HEK293 (cell line): ENCODE measurements around the gene DENND10.
A peak's percentile ranks its signal among the peaks of the same experiment; 100 is the strongest.

Experiments
- CTCF ChIA-PET: fragments of 350-600 bp; formaldehyde crosslinking; extraction: SDS; loops from one replicate; lab custom pipeline; 2021; ENCODE audit warnings: antibody characterized with exemption; lab: Yijun Ruan, JAX
- POLR2A ChIA-PET: fragments of 300-600 bp; formaldehyde crosslinking; extraction: SDS; loops from one replicate; lab custom pipeline; 2020; ENCODE audit warnings: antibody characterized with exemption, inconsistent platforms; lab: Yijun Ruan, JAX
- H3K27ac ChIP-seq: fragments of 200-500 bp; sonication (Bioruptor generic); 2 replicates; pipeline ENCODE4 v1.5.1; 2014; ENCODE audit warnings: low read depth, low read length, control low read depth, inconsistent platforms; ENCODE audit errors: extremely low read depth
- H3K36me3 ChIP-seq, 2 experiments: fragments of 200-500 bp in 1 of 2; sonication (Bioruptor generic) in 1 of 2; 1 replicate in 1 of 2; 2 replicates in 1 of 2; pipeline ENCODE4 v1.5.1; 2014 to 2017; ENCODE audit warnings: inconsistent platforms in 2 of 2, low read length in 2 of 2; ENCODE audit not compliant: control insufficient read depth in 2 of 2, insufficient read depth in 1 of 2
- H3K4me1 ChIP-seq: fragments of 200-500 bp; sonication (Bioruptor generic); 2 replicates; pipeline ENCODE4 v1.5.1; 2014; ENCODE audit warnings: mild to moderate bottlenecking, low read length, inconsistent platforms; ENCODE audit not compliant: control insufficient read depth, insufficient read depth
- H3K4me3 ChIP-seq: 2 replicates; pipeline ENCODE4 v1.5.1; 2011; ENCODE audit warnings: low read depth, mild to moderate bottlenecking, control low read depth, low read length, moderate library complexity
- H3K9me3 ChIP-seq: fragments of 200-500 bp; sonication (Bioruptor generic); 2 replicates; pipeline ENCODE4 v1.5.1; 2014; ENCODE audit warnings: low read depth, low read length, inconsistent platforms; ENCODE audit not compliant: control insufficient read depth, insufficient read depth
- EGR2 ChIP-seq: fragments of 450-650 bp; formaldehyde crosslinking; IDR thresholded peaks from 2 replicates; pipeline ENCODE4 v1.5.1; 2016; ENCODE audit warnings: low read depth, missing biosample characterization, missing genetic modification characterization
- FEZF1 ChIP-seq: fragments of 450-650 bp; formaldehyde crosslinking; IDR thresholded peaks from 2 replicates; pipeline ENCODE4 v1.5.1; 2016; ENCODE audit warnings: missing biosample characterization, missing genetic modification characterization
- IKZF3 ChIP-seq: fragments of 450-650 bp; IDR thresholded peaks from 2 replicates; pipeline ENCODE4 v1.5.0; 2018; ENCODE audit warnings: missing biosample characterization, mild to moderate bottlenecking, missing genetic modification characterization, moderate library complexity
- KLF9 ChIP-seq: fragments of 450-650 bp; formaldehyde crosslinking; IDR thresholded peaks from 2 replicates; pipeline ENCODE4 v1.5.1; 2016; ENCODE audit warnings: missing biosample characterization, missing genetic modification characterization, low read depth
- REPIN1 ChIP-seq: fragments of 450-650 bp; formaldehyde crosslinking; IDR thresholded peaks from 2 replicates; pipeline ENCODE4 v1.5.1; 2017; ENCODE audit warnings: missing biosample characterization, missing genetic modification characterization, low read depth
- SETDB1 ChIP-seq: IDR thresholded peaks from one replicate; pipeline ENCODE4 v1.6.1; 2017; ENCODE audit warnings: mild to moderate bottlenecking, low read length, moderate library complexity, mixed read lengths; ENCODE audit not compliant: insufficient read length
- SP7 ChIP-seq: fragments of 450-650 bp; formaldehyde crosslinking; IDR thresholded peaks from 2 replicates; pipeline ENCODE4 v1.5.1; 2016; ENCODE audit warnings: missing biosample characterization, missing genetic modification characterization
- WT1 ChIP-seq: fragments of 450-650 bp; formaldehyde crosslinking; IDR thresholded peaks from 2 replicates; pipeline ENCODE4 v1.5.1; 2016; ENCODE audit warnings: missing biosample characterization, missing genetic modification characterization
- ZBTB1 ChIP-seq: fragments of 450-650 bp; formaldehyde crosslinking; IDR thresholded peaks from 2 replicates; pipeline ENCODE4 v1.5.1; 2016; ENCODE audit warnings: missing biosample characterization, missing genetic modification characterization
- ZFP37 ChIP-seq: fragments of 450-650 bp; formaldehyde crosslinking; IDR thresholded peaks from 2 replicates; pipeline ENCODE4 v1.5.1; 2016; ENCODE audit warnings: missing biosample characterization, missing genetic modification characterization
- ZFP69B ChIP-seq: fragments of 450-650 bp; formaldehyde crosslinking; IDR thresholded peaks from 2 replicates; pipeline ENCODE4 v1.5.1; 2016; ENCODE audit warnings: missing biosample characterization, missing genetic modification characterization
- ZNF211 ChIP-seq: fragments of 450-650 bp; formaldehyde crosslinking; IDR thresholded peaks from 2 replicates; pipeline ENCODE4 v1.5.1; 2016; ENCODE audit warnings: low read depth, missing biosample characterization, missing genetic modification characterization
- ZNF266 ChIP-seq: fragments of 450-650 bp; formaldehyde crosslinking; IDR thresholded peaks from 2 replicates; pipeline ENCODE4 v1.5.1; 2016; ENCODE audit warnings: missing biosample characterization, missing genetic modification characterization, low read depth
- ZNF292 ChIP-seq: fragments of 450-650 bp; formaldehyde crosslinking; IDR thresholded peaks from 2 replicates; pipeline ENCODE4 v1.5.1; 2016; ENCODE audit warnings: low read depth, missing biosample characterization, missing genetic modification characterization, borderline replicate concordance
- ZNF335 ChIP-seq: fragments of 450-650 bp; formaldehyde crosslinking; conservative IDR thresholded peaks from 2 replicates; pipeline ENCODE4 v1.5.1; 2016; ENCODE audit warnings: missing biosample characterization, missing genetic modification characterization
- ZNF544 ChIP-seq: fragments of 450-650 bp; formaldehyde crosslinking; IDR thresholded peaks from 2 replicates; pipeline ENCODE4 v1.5.0; 2017; ENCODE audit warnings: missing biosample characterization, missing genetic modification characterization
- ZNF548 ChIP-seq: fragments of 450-650 bp; formaldehyde crosslinking; IDR thresholded peaks from 2 replicates; pipeline ENCODE4 v1.5.1; 2016; ENCODE audit warnings: missing biosample characterization, missing genetic modification characterization
- ZNF654 ChIP-seq: fragments of 450-650 bp; formaldehyde crosslinking; IDR thresholded peaks from 2 replicates; pipeline ENCODE4 v1.5.1; 2016; ENCODE audit warnings: low read depth, missing biosample characterization, missing genetic modification characterization
- ZSCAN16 ChIP-seq: fragments of 450-650 bp; formaldehyde crosslinking; IDR thresholded peaks from 2 replicates; pipeline ENCODE4 v1.5.1; 2016; ENCODE audit warnings: missing biosample characterization, missing genetic modification characterization
- TF ChIP-seq, protein P1 (sequence below): fragments of 450-650 bp; formaldehyde crosslinking; IDR thresholded peaks from 2 replicates; pipeline ENCODE4 v1.5.1; 2016; ENCODE audit warnings: missing biosample characterization, missing genetic modification characterization
- TF ChIP-seq, protein P2 (sequence below): fragments of 450-650 bp; formaldehyde crosslinking; IDR thresholded peaks from 2 replicates; pipeline ENCODE4 v1.5.1; 2016; ENCODE audit warnings: missing biosample characterization, missing genetic modification characterization

DENND10 gene

DNA sequence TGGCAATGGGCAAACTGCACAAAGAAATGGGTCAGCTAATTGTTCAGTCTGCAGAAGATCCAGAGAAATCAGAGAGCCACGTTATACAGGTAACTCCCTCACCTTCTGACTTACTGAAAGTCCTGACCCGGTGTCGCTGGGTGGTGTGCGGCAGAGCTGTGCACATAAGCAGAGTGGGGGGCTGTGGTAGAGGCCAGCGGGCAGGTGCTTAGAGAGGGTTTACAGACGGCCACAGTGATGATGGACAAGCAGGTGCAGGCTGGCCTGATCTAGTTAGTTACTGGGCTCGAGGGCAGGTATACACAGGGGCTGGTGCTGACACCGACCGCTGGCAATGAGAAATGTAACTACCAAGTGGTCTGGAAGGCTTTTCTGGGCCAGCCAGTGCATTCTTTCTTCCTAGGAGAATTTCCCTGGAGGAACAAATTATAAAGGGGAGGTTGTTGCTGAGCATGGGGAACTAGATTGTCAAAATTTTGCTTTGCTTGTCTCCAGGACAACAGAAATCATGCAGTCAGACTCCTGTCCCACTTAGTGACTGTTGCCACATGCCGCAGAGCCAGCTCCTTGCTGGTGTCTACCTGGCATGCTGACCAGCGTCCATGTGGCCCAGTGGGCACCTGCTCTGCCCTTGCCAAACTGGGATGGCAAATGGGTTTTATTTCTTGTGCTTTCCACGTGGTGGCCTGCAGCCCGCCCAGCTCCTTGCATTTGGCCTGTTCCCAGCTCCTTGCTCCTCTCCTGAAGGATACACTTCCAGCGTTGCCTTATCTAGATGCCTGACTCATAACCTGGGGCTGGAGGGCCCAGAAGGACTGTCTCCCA, 28.8 kb downstream of the DENND10 start:
- no peak for TF ChIP-seq ZNF211 (tag by site-specific recombination)
- no peak for TF ChIP-seq ZFP37
- no peak for TF ChIP-seq ZBTB1 (tag by site-specific recombination)
- TF ChIP-seq, protein P1, sequence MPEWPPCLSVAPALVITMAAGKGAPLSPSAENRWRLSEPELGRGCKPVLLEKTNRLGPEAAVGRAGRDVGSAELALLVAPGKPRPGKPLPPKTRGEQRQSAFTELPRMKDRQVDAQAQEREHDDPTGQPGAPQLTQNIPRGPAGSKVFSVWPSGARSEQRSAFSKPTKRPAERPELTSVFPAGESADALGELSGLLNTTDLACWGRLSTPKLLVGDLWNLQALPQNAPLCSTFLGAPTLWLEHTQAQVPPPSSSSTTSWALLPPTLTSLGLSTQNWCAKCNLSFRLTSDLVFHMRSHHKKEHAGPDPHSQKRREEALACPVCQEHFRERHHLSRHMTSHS (tag by site-specific recombination): no peak
- no peak for TF ChIP-seq FEZF1
- no peak for TF ChIP-seq KLF9 (tag by site-specific recombination)
- no peak for TF ChIP-seq ZSCAN16 (tag by site-specific recombination)
- no peak for TF ChIP-seq SETDB1
- TF ChIP-seq WT1 (tag by site-specific recombination): no peak
- TF ChIP-seq ZNF266 (tag by site-specific recombination): no peak
- TF ChIP-seq IKZF3: no peak
- TF ChIP-seq REPIN1 (tag by site-specific recombination): no peak
- no peak for TF ChIP-seq ZNF292 (tag by site-specific recombination)
- TF ChIP-seq SP7 (tag by site-specific recombination): no peak
- TF ChIP-seq ZNF548: no peak
- no peak for TF ChIP-seq ZFP69B (tag by site-specific recombination)
- no peak for TF ChIP-seq ZNF335 (tag by site-specific recombination)
- Histone ChIP-seq H3K27ac (no peak overlapping the region), H3K36me3 (peaks cover 43 to 72% of the 10 kb centered on the region in 2 experiments), H3K4me1 (no peaks in the 10 kb centered on the region), H3K4me3 (no peak overlapping the region), H3K9me3 (no peaks in the 10 kb centered on the region)
- POLR2A ChIA-PET: no interaction called here
- CTCF ChIA-PET: interaction anchor here (0.6 to 1.2 kb wide), 2 partner anchors 12 to 83 kb away, joined by 3 to 4 read pairs; no protein-coding TSS in a partner anchor

DNA sequence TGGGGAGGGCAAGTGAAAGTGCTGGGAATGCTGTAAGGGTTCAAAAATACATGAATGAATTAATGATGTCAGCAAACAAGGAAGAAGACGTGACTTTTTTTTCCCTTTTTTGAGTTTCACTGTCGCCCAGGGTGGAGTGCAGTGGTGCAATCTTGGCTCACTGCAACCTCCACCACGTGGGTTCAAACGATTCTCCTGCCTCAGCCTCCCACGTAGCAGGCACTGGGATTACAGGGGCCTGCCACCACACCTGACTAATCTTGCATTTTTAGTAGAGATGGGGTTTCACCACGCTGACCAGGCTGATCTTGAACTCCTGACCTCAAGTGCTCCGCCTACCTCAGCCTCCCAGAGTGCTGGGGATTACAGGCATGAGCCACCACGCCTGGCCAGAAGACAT, 30.0 kb downstream of the DENND10 start:
- H3K27ac ChIP-seq: no peak overlapping the region
- peaks cover 36 to 69% of the 10 kb centered on the region in 2 experiments for H3K36me3 ChIP-seq
- ChIA-PET POLR2A (interaction anchor here (0.7 kb wide), 1 partner anchor 524 kb away, joined by 4 read pairs; no protein-coding TSS in a partner anchor), CTCF (no interaction called here)
- no peak overlapping the region for H3K4me3 ChIP-seq
- no peak for TF ChIP-seq ZNF544 (tag by site-specific recombination)
- TF ChIP-seq ZSCAN16 (tag by site-specific recombination): no peak
- peak; percentile 39; the same call in 1 of the 2 replicates for TF ChIP-seq EGR2 (tag by site-specific recombination)
- no peaks in the 10 kb centered on the region for H3K4me1 ChIP-seq
- H3K9me3 ChIP-seq: no peaks in the 10 kb centered on the region

DNA sequence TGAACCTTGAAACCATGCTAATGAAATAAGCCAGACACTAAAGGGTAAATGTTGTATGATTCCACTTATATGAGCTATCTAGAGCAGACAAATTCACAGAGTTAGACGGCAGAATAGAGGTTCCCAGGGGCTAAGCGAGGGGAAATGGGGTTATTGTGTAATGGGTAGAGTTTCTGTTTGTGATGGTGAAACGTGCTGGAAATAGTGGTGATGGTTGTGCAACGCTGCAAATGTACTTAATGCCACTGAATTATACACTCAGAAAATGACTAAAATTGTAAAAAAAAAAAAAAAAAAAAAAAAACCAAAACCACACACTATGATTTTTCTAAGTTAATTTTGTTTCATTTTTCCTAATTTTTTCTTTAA, 31.6 kb downstream of the DENND10 start:
- Histone ChIP-seq H3K4me3 (no peak overlapping the region), H3K36me3 (peaks cover 23 to 65% of the 10 kb centered on the region in 2 experiments), H3K9me3 (no peaks in the 10 kb centered on the region), H3K27ac (no peak overlapping the region), H3K4me1 (no peaks in the 10 kb centered on the region)
- ChIA-PET CTCF (no interaction called here), POLR2A (no interaction called here)
- TF ChIP-seq, protein P2, sequence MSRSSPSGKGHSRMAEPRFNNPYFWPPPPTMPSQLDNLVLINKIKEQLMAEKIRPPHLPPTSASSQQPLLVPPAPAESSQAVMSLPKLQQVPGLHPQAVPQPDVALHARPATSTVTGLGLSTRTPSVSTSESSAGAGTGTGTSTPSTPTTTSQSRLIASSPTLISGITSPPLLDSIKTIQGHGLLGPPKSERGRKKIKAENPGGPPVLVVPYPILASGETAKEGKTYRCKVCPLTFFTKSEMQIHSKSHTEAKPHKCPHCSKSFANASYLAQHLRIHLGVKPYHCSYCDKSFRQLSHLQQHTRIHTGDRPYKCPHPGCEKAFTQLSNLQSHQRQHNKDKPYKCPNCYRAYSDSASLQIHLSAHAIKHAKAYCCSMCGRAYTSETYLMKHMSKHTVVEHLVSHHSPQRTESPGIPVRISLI: peak; percentile 59; the same call in 1 of the 2 replicates
- TF ChIP-seq ZNF654 (tag by site-specific recombination): no peak
